Keratinocyte (primary cell): ENCODE data around the gene ROR1. TPM values are rescaled to one million over a fixed set of nuclear protein-coding genes. Genes with fewer than 3 reads are reported as not detected.

ENCODE experiments used
- DNase-seq: peaks from one replicate; pipeline ENCODE4 v3.0.0-alpha.2; 2011; ENCODE audit warnings: low read depth, missing footprints, low spot score
- FAIRE-seq: peaks from 2 replicates; lab custom pipeline; 2011; peaks lifted over from hg19 to GRCh38; lab: Jason Lieb, UNC
- H2AFZ ChIP-seq: 2 replicates; pipeline ENCODE4 v1.6.0; 2012; ENCODE audit warnings: low read length, control low read depth, inconsistent platforms; ENCODE audit not compliant: control insufficient read depth
- H3K27ac ChIP-seq: 2 replicates; pipeline ENCODE4 v1.5.1; 2011; ENCODE audit warnings: low read length; ENCODE audit not compliant: control insufficient read depth, insufficient read depth
- H3K27me3 ChIP-seq: 3 replicates; pipeline ENCODE4 v1.6.0; 2011; ENCODE audit warnings: low read length; ENCODE audit not compliant: control insufficient read depth, insufficient read depth; ENCODE audit errors: extremely low read depth
- H3K36me3 ChIP-seq, 2 experiments: 2 replicates in 1 of 2; 3 replicates in 1 of 2; pipeline ENCODE4 v1.5.1; 2011; ENCODE audit warnings: low read length in 2 of 2, mild to moderate bottlenecking in 1 of 2; ENCODE audit not compliant: control insufficient read depth in 2 of 2, insufficient read depth in 2 of 2; ENCODE audit errors: extremely low read depth in 1 of 2
- H3K4me1 ChIP-seq: 3 replicates; pipeline ENCODE4 v1.5.1; 2011; ENCODE audit warnings: low read length; ENCODE audit not compliant: control insufficient read depth, insufficient read depth; ENCODE audit errors: extremely low read depth
- H3K4me2 ChIP-seq: 3 replicates; pipeline ENCODE4 v1.6.0; 2011; ENCODE audit warnings: low read depth, low read length; ENCODE audit not compliant: control insufficient read depth, insufficient read depth; ENCODE audit errors: extremely low read depth
- H3K4me3 ChIP-seq, 3 experiments: fragments of 200-600 bp in 1 of 3; sonication (generic) in 1 of 3; 2 replicates in 2 of 3; 3 replicates in 1 of 3; pipeline ENCODE4 v1.5.1; 2011 to 2016; ENCODE audit warnings: low read length in 3 of 3, mild to moderate bottlenecking in 3 of 3, control low read depth in 2 of 3, inconsistent platforms in 1 of 3, low read depth in 1 of 3, mixed read lengths in 1 of 3, mixed run types in 1 of 3, moderate library complexity in 1 of 3; ENCODE audit not compliant: control insufficient read depth in 2 of 3, insufficient read depth in 2 of 3; ENCODE audit errors: extremely low read depth in 1 of 3
- H3K79me2 ChIP-seq: 2 replicates; pipeline ENCODE4 v1.6.0; 2012; ENCODE audit warnings: low read length; ENCODE audit not compliant: control insufficient read depth, insufficient read depth
- H3K9ac ChIP-seq: 3 replicates; pipeline ENCODE4 v1.6.0; 2011; ENCODE audit warnings: low read length; ENCODE audit not compliant: control insufficient read depth, insufficient read depth; ENCODE audit errors: extremely low read depth
- H3K9me1 ChIP-seq: 3 replicates; pipeline ENCODE4 v1.6.0; 2011; ENCODE audit warnings: low read length; ENCODE audit not compliant: control insufficient read depth, insufficient read depth; ENCODE audit errors: extremely low read depth
- H3K9me3 ChIP-seq: 2 replicates; pipeline ENCODE4 v1.5.1; 2012; ENCODE audit warnings: low read depth, low read length; ENCODE audit not compliant: control insufficient read depth
- H4K20me1 ChIP-seq: 3 replicates; pipeline ENCODE4 v1.6.0; 2011; ENCODE audit warnings: low read length; ENCODE audit not compliant: control insufficient read depth, insufficient read depth; ENCODE audit errors: extremely low read depth
- EZH2 ChIP-seq: IDR thresholded peaks from one replicate; pipeline ENCODE4 v1.6.1; 2012; ENCODE audit warnings: inconsistent platforms, mild to moderate bottlenecking, low read length, moderate library complexity
- dilution Hi-C: fragments of 300-500 bp; cut with MboI; formaldehyde crosslinking; loops from one replicate; pipeline ENCODE4 v1.7.0; 2020; ENCODE audit warnings: low sequenced_read_pairs; ENCODE audit not compliant: extremely low pct_ligation_motif_present
- polyA plus RNA-seq, 5 experiments: library from polyadenylated mRNA; depleted of rRNA in 3 of 5; stranded (reverse) in 3 of 5; stranded (forward) in 1 of 5; unstranded in 1 of 5; fragments of >200 nt; gene quantifications; 1 replicate in 1 of 5; 2 replicates in 3 of 5; 3 replicates in 1 of 5; pipeline versions ENCODE4 v1.2.1 to v1.2.3, GENCODE V29; 2011 to 2012; ENCODE audit warnings: missing spikeins in 2 of 5, low read depth in 1 of 5, low replicate concordance in 1 of 5
- TF ChIP-seq, protein P1 (sequence below), 3 experiments: IDR thresholded peaks in 1 of 3; conservative IDR thresholded peaks in 1 of 3; optimal IDR thresholded peaks in 1 of 3; 2 replicates in 2 of 3; 3 replicates in 1 of 3; pipeline versions ENCODE3 to v1.5.1; 2011; ENCODE audit warnings: low read length in 3 of 3, mild to moderate bottlenecking in 3 of 3, moderate library complexity in 2 of 3, control low read depth in 1 of 3, inconsistent platforms in 1 of 3; ENCODE audit not compliant: insufficient read depth in 2 of 3; ENCODE audit errors: extremely low read depth in 1 of 3

The ROR1 gene
- polyA plus RNA-seq, 1 donor (not counting 4 experiments of a cell fraction or from before 2014, with no cell fraction given) = 9.2 TPM

GRCh38 chr1:63855942-63856341 is 82.1 kb downstream of the ROR1 start:
- no peaks in the 10 kb centered on the region for H3K9me3 ChIP-seq
- H3K36me3 ChIP-seq = no peaks in the 10 kb centered on the region
- H3K79me2 ChIP-seq = no peaks in the 10 kb centered on the region
- no peak overlapping the region for H3K9ac ChIP-seq
- no peaks in the 10 kb centered on the region for H3K27me3 ChIP-seq
- H2AFZ ChIP-seq = no peak overlapping the region
- no peak overlapping the region for H3K4me3 ChIP-seq
- H4K20me1 ChIP-seq = no peaks in the 10 kb centered on the region
- dilution Hi-C loops = no loop called here
- H3K4me1 ChIP-seq = peaks cover 18% of the 10 kb centered on the region
- H3K4me2 ChIP-seq = no peak overlapping the region
- FAIRE-seq (no peak), DNase-seq (no peak)
- H3K27ac ChIP-seq = no peak overlapping the region
- TF ChIP-seq, protein P1, sequence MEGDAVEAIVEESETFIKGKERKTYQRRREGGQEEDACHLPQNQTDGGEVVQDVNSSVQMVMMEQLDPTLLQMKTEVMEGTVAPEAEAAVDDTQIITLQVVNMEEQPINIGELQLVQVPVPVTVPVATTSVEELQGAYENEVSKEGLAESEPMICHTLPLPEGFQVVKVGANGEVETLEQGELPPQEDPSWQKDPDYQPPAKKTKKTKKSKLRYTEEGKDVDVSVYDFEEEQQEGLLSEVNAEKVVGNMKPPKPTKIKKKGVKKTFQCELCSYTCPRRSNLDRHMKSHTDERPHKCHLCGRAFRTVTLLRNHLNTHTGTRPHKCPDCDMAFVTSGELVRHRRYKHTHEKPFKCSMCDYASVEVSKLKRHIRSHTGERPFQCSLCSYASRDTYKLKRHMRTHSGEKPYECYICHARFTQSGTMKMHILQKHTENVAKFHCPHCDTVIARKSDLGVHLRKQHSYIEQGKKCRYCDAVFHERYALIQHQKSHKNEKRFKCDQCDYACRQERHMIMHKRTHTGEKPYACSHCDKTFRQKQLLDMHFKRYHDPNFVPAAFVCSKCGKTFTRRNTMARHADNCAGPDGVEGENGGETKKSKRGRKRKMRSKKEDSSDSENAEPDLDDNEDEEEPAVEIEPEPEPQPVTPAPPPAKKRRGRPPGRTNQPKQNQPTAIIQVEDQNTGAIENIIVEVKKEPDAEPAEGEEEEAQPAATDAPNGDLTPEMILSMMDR (optimal IDR thresholded peaks at IDR 0.05 in 1 of 3, IDR thresholded peaks at IDR 0.05 in 1 of 3, conservative IDR thresholded peaks at IDR 0.05 in 1 of 3; ENCODE audit: extremely low read depth in 1 of 3, insufficient read depth in 2 of 3, low read length in 3 of 3) = no peak
- TF ChIP-seq EZH2 = no peak
- H3K9me1 ChIP-seq = no peaks in the 10 kb centered on the region

DNA sequence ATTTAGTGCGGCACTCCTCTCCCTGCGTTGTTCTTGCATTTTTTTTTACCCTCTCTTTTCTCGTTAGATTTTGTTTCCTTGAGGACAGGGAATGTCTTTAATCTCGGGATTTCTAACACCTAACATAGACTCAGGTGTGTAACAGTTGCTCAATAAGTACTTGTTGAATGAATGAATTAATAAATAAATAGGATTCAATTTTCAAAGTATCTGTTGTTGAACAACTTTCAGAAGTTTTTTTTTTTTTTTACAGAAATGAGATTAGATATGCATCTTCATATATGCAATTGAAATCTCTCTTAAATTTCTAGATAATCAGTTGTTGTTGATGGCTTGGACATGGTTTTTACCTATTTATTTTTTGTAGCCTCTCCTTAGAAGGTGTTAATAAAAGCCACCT is 83.1 kb downstream of the ROR1 start:
- Histone ChIP-seq H3K27me3 (no peaks in the 10 kb centered on the region), H3K36me3 (no peaks in the 10 kb centered on the region), H3K4me2 (no peak overlapping the region), H2AFZ (no peak overlapping the region), H3K4me3 (no peak overlapping the region), H3K4me1 (peaks cover 18% of the 10 kb centered on the region), H3K79me2 (no peaks in the 10 kb centered on the region), H3K27ac (no peak overlapping the region), H3K9me1 (no peaks in the 10 kb centered on the region), H4K20me1 (no peaks in the 10 kb centered on the region), H3K9me3 (no peaks in the 10 kb centered on the region), H3K9ac (no peak overlapping the region)
- FAIRE-seq = no peak
- DNase-seq = no peak
- TF ChIP-seq, protein P1 (optimal IDR thresholded peaks at IDR 0.05 in 1 of 3, IDR thresholded peaks at IDR 0.05 in 1 of 3, conservative IDR thresholded peaks at IDR 0.05 in 1 of 3; ENCODE audit: extremely low read depth in 1 of 3, insufficient read depth in 2 of 3, low read length in 3 of 3) = no peak
- TF ChIP-seq EZH2 = no peak
- dilution Hi-C loops = no loop called here
